GM20000 (cell line): ENCODE results near the gene GLYR1.

Experiments used
- DNase-seq: peaks from one replicate; pipeline ENCODE4 v3.0.0; 2012; ENCODE audit warnings: low spot score
- TF ChIP-seq, protein P1 (sequence below): IDR thresholded peaks from 2 replicates; pipeline ENCODE4 v1.5.1; 2012; ENCODE audit warnings: mild to moderate bottlenecking, control low read depth; ENCODE audit errors: extremely low read depth, missing control alignments

GLYR1 gene

DNA sequence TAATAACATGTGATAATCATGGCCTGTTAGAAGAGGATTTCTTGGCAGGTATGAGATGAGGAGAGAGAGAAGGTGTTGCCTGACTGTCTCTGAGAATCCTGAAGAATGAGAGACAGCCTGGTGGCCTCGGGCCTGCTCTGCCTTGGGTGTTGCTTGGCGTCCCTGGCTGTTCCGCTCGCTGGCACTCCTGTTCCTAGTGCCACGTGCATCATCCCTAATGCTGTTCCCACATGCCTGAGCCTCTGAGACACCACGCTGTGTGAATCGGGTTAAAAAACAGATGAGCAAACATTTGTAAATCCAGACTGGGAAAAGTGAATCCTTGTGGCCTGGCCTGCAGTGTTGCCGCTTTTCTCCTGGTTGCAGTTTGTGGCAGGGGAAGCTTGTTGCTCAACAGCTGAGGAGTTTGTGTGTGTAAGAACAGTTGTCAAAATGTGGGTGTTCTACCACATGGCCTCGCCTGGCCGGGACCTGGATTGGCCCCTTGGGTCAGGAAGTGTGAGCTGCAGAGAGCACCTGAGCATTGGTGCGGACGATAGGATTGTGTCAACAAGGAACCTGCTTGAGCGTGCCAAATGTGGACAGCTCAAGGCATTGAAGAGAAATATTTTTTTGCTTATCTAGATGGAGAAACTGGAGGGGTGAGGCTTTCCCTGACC, 22.2 kb upstream of the GLYR1 start:
- TF ChIP-seq, protein P1, sequence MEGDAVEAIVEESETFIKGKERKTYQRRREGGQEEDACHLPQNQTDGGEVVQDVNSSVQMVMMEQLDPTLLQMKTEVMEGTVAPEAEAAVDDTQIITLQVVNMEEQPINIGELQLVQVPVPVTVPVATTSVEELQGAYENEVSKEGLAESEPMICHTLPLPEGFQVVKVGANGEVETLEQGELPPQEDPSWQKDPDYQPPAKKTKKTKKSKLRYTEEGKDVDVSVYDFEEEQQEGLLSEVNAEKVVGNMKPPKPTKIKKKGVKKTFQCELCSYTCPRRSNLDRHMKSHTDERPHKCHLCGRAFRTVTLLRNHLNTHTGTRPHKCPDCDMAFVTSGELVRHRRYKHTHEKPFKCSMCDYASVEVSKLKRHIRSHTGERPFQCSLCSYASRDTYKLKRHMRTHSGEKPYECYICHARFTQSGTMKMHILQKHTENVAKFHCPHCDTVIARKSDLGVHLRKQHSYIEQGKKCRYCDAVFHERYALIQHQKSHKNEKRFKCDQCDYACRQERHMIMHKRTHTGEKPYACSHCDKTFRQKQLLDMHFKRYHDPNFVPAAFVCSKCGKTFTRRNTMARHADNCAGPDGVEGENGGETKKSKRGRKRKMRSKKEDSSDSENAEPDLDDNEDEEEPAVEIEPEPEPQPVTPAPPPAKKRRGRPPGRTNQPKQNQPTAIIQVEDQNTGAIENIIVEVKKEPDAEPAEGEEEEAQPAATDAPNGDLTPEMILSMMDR = no peak
- no peak for DNase-seq

DNA sequence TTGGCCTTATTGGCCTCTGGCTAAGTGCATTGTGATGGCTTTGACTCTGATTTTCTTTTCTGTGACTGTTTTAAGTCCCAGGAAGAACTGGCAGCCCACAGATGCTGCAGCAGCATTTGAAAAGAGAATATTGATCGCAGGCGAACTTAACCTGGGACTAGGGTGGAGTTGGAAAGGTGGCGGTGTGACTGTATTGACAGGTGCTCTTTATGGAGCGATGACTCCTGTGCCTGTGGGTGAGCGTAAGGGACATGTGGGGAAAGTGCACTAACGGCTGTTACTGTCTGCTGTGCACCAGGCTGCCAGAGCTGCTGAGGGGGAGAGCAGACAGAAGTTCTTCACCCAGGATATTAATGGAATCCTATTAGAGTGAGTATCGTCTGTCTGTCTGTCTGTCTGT, 21.4 kb upstream of the GLYR1 start:
- TF ChIP-seq, protein P1 = no peak

DNA sequence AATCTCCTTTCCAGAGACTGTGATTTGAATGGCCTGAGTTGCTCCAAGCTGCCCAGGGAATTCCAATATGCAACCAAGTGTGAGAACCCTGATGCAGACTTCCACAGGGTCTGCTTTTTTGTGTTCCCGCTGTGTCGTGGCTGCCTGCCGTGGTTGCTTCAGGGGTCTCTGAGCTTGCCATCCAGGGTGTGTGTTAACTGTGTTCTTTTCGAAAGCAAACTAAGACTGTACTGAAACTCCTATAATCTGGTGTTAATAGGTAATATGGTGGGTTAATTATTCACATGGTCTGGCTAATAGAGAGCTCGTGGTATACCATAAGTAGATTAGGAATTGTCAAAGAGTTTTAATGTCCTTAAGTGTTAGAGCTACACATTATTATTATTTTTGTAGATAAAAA, 20.9 kb upstream of the GLYR1 start:
- no peak for DNase-seq
- TF ChIP-seq, protein P1 = no peak

More for the DNA sequence above, 21.4 kb upstream of the GLYR1 start:
- DNase-seq = no peak

DNA sequence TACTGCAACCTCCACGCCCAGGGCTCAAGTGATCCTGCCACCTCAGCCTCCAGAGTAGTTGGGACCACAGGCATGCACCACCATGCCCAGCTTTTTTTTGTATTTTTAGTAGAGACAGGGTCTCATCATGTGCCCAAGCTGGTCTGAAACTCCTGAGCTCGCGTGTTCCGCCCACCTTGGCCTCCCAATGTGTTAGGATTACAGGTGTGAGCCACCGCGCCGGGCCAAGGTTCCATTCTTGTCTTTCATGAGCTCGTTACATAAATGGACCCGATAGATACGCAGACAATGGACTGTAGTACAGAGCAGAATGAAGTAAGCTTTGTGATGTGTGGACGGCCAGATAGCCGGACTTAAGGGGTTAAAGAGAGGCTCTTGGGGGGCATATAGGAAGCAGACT, 19.5 kb upstream of the GLYR1 start:
- TF ChIP-seq, protein P1 = no peak
- no peak for DNase-seq

DNA sequence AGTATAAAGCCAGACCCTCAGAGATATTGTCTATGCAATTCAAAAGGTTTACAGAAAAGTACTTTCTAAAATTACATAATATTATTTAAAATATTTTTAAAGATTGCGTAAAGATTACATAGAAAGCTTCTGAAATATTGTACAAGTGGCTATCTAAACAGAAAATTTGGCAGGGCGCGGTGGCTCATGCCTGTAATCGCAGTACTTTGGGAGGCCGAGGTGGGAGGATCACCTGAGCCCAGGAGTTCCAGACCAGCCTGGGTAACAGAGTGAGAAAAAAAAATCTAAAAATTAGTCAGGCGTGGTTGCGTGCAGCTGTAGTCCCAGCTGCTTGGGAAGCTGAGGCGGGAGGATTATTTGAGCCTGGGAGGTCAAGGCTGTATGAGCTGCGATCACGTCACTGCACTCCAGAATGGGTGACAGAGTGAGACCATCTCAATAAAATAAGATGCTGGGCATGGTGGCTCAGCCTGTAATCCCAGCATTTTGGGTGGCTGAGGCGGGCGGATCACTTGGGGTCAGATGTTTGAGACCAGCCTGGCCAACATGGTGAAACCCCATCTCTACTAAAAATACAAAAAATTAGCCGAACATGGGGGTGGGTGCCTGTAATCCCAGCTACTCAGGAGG, 18.3 kb upstream of the GLYR1 start:
- TF ChIP-seq, protein P1 = no peak
- DNase-seq = no peak

DNA sequence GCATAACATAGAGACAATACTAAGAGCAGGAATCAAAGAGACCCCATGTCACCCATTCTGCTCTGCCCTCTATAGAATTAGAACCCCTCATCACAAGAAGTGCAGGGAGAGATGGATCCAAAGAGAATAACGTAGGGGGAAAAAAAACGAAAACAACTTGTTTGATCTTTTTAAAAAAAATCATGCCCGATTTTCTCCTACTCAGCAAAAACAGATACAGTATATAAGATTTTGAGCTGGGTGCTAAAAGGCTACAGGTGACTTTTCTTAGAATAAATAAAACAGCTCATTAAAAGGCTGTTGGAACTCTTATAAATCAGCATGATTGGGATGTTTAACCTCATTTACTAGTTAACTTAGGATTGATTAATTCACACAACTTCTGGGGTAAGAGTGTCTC, 17.6 kb upstream of the GLYR1 start:
- DNase-seq = no peak
- TF ChIP-seq, protein P1 = no peak

DNA sequence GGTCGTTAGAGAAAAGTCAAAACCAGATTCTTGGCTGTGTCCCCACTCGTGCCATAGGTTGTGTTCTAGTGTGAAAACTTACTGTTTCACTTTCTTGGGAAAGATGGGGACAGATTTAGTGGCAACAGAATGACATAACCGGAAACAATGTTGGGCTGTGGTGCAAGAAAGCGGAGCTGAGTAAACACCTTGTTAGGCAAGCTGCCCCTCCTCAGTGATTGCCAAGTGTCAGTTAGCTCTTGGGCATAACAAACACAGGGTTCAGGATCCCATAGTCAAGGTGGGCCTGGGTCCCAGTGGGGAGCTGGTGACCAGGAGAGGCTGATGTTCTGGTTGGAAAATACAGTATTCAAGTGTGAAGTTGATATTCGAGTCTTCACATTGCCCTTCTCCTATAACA, 15.6 kb upstream of the GLYR1 start:
- no peak for DNase-seq

More for the DNA sequence above, 15.6 kb upstream of the GLYR1 start:
- TF ChIP-seq, protein P1 = no peak
